ENCODE measurements around the gene TMEM132D.
"Not testable (repeated sequence)": the region's sequence is repeated elsewhere in the genome, so short reads cannot be mapped to it uniquely, and the experiment has no call there.

The TMEM132D gene

DNA sequence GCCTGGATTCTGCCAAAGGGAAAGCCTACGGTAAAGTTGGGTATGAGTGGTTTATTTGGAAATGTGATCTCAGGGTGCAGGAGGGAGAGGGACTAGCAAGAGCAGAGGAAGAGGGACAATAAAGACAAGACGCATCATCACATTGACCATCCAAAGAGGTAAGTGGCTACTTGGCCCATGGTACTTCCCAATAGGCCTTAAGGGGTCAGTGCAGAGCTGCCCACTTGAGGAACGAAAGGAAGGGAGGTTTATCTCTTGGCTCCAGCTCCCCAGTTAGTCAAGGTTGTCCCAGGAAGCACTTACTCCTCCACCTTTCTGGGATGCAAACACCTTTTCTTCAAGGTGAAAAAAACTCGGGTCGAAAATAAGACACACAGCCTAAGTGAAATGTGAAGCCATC is 323.9 kb downstream of the TMEM132D start:
- no peak for DNase-seq

DNA sequence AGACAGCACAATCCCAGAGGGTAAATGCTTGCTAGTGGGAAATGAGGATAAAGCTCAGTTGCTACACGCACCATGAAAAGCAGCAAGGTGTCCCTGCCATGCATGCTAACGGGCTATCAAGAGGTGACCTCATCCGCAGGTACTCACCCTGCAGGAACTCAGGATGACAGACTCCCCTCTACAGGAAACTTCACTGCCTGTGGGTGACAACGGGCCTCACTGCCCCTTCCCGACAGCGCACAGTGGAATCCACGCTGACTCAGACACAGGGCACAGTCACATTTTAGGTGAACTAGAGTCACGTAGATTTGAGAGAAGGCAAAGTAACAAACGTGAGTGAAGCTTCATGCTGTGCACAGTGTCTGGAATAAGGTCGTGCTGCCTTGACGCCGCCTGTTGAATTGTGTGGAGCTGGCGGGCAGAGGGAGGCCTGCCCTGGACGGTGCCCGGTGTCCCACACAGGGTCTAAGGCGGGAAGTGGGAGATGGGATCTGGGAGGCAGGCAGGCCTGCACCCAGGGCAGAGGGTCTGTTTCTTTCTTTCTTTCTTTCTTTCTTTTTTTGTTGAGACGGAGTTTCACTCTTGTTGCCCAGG is 331.8 kb downstream of the TMEM132D start:
- DNase-seq: no peak

DNA sequence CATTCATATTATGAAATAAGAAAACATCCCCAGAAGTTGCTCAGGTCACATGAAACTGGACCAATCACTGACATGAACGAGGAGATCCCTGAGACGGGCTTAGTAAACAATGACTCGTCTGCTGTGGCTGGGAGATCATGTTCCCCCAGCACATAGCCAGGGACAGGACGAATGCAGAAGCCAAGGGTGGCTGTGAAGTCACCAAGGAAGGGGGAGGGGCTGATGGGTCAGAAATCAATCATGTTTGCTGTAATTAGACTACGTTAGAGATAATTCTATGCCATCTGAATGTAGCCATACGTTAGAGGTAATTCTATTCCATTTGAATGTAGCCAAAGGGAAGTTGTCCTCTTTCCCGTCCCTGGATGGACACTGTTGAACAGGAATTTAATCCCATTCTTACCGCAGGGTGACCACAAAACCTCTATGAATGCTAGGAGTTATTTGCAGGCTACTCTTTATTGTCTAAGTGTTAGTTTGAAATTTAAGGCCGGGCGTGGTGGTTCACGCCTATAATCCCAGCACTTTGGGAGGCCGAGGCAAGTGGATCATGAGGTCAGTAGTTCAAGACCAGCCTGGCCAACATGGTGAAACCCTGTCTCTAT is 332.9 kb downstream of the TMEM132D start:
- no peak for DNase-seq

DNA sequence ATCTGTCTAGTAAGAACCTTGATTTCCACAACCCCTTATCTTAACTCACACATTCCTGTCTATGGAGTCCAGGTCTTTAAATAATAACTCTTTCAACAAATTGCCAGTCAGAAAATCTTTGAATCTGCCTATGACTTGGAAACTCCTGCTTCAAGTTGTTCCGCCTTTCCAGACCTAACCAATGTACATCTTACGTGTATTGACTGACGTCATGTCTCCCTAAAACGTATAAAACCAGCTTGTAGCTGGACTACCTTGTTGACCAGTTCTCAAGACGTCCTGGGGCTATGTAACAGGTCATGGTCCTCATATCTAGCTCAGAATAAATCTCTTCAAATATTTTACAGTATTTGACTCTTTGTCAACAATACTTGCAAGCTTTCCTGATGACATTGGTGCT is 337.0 kb downstream of the TMEM132D start:
- no peak for DNase-seq

DNA sequence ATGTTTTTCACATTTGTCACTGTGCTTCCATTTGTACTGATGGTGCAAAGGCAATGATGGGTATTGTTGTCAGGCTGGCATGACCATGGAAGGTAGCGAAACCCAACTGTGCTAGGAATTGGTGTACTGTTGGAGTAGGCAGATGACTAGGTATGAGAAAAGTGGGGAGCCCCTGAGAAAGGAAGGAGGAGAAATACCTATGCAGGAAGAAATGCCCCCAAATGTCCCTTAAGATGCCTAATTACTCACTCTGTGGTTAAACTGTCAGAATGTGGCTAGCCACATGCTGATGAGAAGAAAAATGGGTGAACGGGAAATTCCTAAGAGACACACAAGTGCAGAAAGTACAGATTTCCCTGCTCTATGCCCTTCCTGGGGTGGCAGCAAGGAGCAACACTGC is 339.1 kb downstream of the TMEM132D start:
- no peak for DNase-seq

DNA sequence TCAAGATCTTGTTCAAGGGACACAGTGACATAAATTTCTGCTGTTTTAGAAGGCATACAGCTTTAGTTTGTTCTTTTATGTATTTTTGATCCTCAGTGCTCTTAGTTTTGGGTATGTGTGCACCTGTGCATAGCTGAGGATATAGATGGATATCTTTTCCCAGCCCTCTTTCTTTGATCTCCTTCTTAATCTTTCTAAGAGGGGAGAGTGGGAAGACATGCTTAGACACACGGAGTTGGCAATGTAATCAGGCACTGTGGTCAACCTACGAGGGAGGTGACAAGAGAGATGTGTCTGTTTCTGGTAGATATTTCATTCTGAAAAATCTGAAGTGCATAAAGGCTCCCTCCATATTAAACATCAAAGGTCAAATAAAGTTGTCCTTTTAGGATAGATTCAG is 340.6 kb downstream of the TMEM132D start:
- no peak for DNase-seq

DNA sequence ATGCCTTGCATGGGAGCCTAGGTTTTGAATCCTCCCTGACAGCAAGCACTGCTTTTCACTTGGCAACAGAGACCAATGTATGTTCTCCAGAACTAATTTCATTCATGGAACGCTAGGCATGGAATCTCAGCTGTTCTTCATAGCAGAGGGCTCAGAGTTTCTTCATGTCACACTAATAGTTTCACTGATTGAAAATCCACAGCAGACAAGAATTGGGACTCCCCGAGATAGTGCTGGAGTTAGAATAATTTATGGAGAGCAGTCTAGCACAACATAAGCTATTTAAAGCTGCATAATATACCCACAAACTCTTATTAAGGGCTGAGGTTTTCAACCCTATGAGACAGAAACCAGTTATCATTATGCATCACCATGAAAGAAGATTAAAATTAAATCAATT is 342.5 kb downstream of the TMEM132D start:
- DNase-seq: no peak

DNA sequence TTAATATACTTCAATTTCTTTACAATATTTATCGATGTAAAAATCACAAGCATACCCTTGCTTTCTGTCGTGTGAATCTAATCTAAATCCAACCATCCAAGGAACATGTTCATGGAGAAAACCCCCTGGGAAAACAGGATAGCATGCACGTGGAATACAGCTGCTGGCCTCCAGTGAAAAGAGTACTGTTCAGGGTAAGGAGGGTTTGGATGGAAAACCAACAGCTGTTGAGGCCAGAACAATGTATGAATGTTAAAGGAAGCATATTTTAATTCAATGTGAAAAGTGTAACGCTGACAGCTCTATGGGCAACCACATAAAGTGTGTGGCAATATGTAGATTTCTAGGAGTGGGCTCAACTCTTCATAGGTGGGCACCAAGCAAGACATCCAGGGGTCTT is 344.0 kb downstream of the TMEM132D start:
- no peak for DNase-seq

DNA sequence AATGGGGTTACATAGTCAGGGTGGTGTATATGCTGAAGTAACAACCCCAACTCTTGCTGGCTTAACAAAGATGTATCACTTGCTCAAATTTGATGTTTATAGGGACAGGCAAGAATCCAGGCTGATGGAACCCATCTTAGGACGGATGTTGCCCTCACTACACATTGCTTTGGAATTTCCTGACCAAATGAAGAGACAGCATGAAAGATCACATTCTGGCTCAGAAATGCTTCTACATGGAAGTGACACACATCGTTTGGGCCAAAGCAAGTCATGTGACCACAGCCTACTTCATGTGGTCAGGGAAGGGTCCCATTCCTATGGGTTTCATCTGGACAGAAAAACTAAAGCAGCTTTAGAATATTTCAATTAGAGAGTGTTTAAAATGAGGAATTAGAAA is 345.8 kb downstream of the TMEM132D start:
- DNase-seq: no peak

DNA sequence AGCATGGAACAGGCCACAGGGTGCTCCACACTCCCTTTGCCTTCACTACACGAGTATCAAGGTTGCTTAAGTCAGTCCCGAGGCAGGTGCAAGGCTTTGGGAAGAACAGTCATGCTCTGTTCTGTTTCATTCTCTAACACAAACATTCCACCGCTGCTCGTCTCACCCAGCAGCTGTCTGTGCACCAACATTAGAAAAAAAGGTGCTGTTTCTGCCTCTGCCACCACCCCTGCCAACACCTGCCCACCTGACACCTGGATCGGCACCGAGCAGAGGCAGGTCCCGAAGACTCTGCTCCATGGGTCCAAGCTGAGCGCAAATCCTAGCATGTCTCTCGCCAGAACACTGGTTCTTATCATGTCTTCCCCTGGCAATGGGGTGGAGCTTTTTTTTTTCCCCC is 347.7 kb downstream of the TMEM132D start:
- no peak for DNase-seq

DNA sequence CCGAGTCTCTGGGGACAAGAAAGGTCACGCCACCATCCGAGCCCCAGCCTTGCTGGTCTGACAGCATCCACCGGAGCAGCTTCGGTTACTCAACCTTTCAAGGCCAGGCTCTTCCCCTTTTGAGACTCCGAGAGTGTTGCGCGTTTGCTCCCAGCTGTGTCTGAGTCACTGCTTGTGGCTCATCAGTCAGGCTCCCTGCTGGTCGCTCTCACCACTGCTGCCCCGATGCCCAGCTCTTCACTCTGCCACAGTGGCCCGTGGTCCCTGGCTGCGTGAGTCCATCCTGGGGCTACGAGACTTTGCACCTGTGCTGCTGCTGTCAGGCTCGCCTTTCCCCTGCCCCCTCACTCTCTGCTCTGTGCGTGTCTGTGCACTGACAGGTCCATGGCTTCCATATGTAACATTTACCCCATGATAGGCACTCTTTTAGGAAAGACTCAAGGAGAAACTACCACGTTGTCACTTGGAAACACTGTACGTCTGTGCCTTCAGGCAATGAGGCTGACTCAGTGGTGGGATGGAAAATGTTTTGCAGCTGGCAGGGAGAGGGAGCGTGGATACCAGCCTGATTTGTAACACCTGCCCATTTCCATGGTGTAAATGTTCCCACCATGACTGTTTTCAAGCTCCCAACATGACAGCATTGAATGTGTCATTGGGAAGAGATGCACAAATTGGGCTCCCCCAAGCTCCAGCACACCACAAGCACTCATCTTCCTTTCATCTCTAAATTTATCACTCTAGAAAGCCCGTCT is 350.7 kb downstream of the TMEM132D start:
- no peak for DNase-seq

DNA sequence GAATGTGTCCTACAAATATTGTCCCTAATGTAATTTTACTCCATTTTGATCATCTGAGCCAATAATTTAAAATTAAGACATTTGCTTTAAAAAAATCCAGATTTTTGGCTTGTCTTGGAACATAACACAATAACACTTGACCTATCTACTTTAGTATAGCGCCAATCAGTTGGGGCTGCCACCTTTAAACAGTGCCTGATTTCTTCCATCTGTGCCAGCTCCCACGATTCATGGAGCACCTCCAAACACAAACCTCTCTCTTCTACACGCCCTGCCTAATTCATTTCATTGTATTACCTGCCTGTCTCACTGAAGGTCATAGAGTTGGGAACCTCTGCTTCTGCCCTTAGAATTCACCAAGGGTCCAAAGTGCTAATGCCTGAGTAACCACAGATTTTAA is 352.4 kb downstream of the TMEM132D start:
- DNase-seq: no peak

DNA sequence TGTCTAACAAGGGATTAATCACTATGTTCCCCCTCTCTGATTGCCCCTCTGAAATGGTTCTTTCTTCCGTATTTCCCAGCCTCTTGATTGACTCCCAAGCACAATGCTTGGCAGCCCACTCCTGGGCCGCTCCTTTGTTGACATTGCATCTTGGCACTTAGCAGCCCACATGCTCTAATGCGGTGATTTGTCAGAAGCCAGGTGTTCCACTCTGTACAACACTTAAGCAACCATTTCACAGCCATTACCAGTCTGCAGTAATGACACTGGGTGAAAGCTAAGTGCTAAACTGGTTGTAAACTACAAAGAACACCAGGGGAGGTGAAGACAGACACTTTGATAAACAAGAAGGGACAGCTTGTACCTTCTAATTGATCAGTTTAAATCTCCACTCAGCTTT is 353.5 kb downstream of the TMEM132D start:
- DNase-seq: no peak

DNA sequence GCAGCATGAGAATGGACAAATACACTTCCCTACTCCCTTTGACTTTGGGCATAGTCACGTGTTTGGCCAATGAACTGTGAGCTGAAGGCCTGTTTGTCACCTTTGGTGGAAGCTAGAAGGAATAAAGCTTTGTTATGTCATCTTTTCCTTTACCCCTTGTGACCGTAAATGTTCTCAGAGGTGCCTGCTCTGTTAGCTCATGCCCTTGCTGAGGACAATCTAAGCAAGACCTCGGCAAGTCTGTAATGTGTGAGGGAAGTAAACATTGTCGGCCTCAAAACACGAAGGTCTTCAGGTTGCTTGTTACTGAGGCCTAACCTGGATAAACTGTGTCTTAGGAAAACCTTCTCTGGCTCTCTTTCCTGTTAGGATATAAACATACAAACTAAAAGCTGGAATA is 354.2 kb downstream of the TMEM132D start:
- no peak for DNase-seq

DNA sequence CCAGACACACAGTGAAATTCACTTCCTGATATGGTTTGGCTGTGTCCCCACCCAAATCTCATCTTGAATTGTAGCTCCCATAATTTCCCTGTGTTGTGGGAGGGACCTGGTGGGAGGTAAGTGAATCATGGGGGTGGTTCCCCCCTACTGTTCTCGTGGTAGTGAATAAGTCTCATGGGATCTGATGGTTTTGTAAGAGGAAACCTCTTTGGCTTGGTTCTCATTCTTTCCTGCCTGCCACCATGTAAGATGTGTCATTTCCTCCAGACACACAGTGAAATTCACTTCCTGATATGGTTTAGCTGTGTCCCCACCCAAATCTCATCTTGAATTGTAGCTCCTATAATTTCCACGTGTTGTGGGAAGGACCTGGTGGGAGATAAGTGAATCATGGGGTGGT is 354.8 kb downstream of the TMEM132D start:
- DNase-seq: not testable (repeated sequence)

DNA sequence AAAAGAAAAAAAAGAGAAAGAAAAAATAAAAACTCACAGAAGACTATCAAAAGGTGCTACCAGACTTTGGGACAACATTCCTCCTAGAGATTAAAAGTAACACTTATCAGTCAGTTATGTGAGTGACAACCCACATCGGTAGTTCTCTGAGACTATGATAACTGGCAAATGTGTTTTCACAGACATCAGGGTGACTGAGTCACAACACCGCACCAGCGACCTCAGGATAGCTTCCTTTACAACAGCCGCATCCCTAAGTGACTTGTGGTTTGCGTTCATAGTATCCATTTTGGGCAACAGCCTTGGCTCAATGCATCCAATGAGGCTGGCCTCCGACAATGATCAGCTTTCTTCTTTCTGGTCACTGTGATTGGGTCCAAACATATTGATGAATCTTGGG is 359.1 kb downstream of the TMEM132D start:
- DNase-seq: no peak

DNA sequence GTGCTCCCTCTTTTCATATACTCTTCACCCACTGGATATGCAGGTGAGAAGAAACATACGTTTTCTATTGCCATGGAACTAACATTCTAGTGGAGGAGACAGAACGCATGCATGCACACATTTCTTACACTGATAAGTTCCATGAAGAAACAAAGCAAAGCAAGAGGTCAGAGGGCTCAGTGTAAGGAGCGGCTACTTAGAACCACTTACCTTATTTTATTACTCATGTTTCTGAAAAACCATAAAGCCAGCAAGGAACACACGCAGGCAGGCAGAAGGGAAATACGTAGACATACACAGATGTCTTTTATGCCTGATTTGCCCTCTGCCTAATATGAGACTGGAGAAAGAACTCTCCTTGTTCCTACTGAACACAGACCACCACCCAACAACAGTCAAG is 362.9 kb downstream of the TMEM132D start:
- no peak for DNase-seq

DNA sequence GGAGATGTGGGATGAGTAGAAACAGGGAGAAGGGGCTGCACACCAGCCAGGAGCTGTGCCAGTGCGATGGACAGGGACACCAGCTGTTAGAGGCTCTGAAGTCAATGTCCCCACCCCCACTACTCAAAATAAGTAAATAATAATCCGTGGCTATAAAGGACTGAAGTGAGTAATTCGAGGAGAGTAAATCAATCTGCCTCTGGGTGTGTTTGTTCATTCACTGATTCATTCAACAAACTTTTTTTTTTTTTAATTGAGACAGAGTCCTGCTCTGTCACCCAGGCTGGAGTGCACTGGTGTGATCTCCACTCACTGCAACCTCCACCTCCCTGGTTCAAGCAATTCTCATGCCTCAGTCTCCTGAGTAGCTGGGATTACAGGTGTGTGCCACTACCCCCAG is 363.6 kb downstream of the TMEM132D start:
- DNase-seq: no peak

DNA sequence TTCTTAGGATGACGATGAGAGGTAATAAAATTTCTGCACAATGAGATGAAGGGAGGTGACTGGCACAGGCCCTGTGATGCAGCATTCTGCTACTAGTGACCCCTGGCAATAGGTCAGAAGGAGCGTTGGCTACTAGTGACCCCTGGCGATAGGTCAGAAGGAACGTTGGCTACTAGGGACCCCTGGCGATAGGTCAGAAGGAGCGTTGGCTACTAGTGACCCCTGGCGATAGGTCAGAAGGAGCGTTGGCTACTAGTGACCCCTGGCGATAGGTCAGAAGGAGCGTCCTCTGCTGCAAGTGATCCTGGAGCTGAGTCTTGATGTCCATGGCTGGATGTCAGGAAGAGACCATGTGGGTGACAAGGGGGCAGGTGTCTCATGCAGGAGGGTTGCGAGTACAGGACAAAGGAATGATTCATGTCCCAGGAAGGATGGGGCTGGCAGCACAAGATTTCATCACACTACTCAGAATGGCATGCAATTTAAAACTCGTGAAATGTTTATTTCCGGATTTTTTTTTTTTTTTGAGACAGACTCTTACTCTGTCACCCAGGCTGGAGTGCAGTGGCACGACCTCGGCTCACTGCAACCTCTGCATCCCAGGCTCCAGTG is 365.0 kb downstream of the TMEM132D start:
- DNase-seq: not testable (repeated sequence)

DNA sequence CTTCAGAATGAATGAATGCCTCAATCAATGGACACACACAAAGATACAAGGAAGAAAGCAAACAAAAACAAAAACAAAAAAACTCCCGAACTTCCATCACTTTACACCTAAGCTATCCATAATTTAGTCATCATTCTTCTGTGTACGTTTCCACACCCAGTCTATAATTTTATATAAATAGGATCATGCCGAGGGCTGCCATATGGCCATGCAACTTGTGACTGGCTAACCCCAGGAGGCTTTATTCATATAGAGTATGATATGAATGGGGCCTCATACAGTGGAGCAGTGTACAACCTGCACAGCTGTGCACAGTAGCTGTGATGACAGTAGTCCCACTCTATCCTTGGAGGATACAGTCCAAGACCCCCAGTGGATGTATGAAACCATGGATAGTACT is 365.7 kb downstream of the TMEM132D start:
- DNase-seq: no peak

DNA sequence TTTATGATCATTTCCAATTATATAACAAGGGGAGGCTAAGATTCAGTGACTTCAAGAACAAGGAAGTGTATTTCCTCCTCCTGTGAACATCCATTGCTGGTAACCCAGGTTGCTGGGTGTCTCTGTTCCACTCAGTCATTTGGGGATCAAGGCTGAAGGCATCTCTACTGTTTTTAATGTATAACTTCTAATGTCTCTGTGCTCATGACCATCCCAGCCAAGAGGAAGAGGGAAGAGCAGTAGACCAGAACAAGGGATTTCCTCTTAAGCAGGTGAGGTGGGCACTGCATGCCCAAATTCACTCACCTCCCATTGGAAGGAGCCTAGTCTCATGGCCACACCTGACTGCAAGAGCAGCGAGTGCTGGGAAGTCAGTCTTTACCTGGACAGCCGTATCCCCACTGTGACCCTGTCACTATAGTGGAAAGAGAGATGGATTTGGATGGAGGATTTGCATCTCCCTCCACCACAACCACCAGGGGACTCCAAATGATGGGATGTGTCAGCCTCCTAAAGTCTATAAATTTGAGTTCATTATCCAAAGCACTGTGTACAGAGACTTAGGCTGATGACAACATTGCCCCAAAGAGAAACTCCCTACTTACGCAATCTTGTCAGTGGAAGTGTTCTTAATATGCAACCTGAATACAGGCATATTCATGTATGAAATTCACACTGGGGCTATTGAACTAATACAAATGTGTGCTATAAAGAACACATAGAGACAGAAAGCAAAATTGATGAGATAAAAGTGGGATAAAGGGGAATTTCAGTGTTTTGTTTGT is 368.7 kb downstream of the TMEM132D start:
- no peak for DNase-seq

DNA sequence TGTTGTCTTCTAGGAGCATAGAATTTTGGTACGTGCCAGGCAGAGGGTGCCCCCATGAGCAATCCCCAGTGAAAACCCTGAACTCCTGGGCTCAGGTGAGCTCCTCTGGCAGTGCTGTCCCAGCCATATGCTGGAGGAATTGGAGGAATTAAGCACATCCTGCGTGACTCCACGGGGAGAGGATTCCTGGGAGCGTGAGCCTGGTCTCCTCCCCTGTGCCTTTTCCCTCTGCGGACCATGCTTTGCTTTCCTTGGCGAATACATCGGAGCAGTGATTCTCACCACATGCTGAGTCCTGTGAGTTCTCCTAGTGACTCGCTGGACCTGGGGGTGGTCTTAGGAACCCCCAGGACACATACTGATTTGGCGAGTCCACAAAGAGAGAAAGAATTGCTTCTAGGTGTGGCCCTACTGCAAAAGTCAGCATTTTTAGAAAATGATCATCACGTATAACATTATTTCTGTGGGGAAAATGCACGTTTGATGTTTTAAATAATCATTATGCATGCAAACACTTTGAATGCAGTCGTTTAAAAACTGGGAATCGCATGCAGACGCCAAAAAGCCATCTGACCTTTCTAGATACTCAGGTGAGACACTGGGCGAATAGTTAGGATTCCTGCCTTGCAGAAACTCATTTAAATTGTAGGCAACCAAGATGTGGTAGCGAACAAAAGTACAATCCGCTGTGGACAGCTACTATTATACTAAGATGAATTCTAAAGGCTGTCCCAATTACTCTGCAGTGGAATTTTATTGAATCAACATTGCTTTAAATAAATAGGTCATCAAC is 370.9 kb downstream of the TMEM132D start:
- no peak for DNase-seq
